Subcutaneous abdominal adipose tissue (tissue), 5 donors: ENCODE measurements around the gene RTN1.

Source experiments
- H3K27ac ChIP-seq: one replicate; pipeline ENCODE4 v1.7.0; 2013; ENCODE audit warnings: low read depth, mild to moderate bottlenecking, inconsistent platforms, low read length, moderate library complexity
- H3K27me3 ChIP-seq, 5 donors: one replicate each; pipeline ENCODE4 v1.7.0; 2013; ENCODE audit warnings: low read length in 5 of 5, inconsistent platforms in 1 of 5; ENCODE audit not compliant: control insufficient read depth in 5 of 5, insufficient read depth in 4 of 5
- H3K36me3 ChIP-seq, 5 donors: one replicate each; pipeline ENCODE4 v1.7.0; 2013; ENCODE audit warnings: low read length in 5 of 5; ENCODE audit not compliant: control insufficient read depth in 5 of 5, insufficient read depth in 5 of 5
- H3K4me1 ChIP-seq, 5 donors: one replicate each; pipeline ENCODE4 v1.7.0; 2013; ENCODE audit warnings: low read length in 5 of 5, mild to moderate bottlenecking in 3 of 5, moderate library complexity in 1 of 5; ENCODE audit not compliant: control insufficient read depth in 5 of 5, insufficient read depth in 5 of 5
- H3K4me3 ChIP-seq, 5 donors: one replicate each; pipeline ENCODE4 v1.7.0; 2013; ENCODE audit warnings: low read length in 5 of 5, low read depth in 1 of 5
- H3K9ac ChIP-seq, 5 donors: one replicate each; pipeline ENCODE4 v1.7.0; 2013; ENCODE audit warnings: low read length in 5 of 5, mild to moderate bottlenecking in 4 of 5, moderate library complexity in 3 of 5
- H3K9me3 ChIP-seq, 5 donors: one replicate each; pipeline ENCODE4 v1.7.0; 2013; ENCODE audit warnings: low read length in 5 of 5; ENCODE audit not compliant: control insufficient read depth in 5 of 5
- donor health status: healthy.
- donor health status: healthy.
- donor health status: healthy.
- donor health status: healthy.
- donor health status: healthy.

The RTN1 gene

DNA sequence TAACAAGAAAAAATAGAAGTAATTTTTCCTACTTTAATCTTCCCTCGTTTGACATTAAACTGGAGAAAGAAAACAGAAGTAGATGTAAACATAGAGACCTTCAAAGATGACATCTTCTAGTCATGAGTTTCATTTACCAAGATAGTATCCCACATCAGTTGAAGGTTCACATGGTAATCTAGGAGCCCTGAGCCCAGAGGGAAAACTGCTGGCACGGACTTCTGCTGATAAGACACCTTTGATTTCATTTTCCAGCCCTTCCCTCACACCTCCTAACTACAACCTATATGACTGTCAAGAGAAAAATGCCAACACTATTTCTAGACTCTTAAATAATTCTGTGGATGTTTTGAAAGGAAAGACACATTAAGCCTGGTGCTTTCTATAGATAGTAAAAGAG, 247.9 kb downstream of the RTN1 start:
- Histone ChIP-seq H3K4me3 (no peak overlapping the region), H3K27ac (no peak overlapping the region), H3K4me1 (no peaks in the 10 kb centered on the region), H3K27me3 (no peaks in the 10 kb centered on the region), H3K9ac (no peak overlapping the region), H3K9me3 (no peaks in the 10 kb centered on the region), H3K36me3 (no peaks in the 10 kb centered on the region)

DNA sequence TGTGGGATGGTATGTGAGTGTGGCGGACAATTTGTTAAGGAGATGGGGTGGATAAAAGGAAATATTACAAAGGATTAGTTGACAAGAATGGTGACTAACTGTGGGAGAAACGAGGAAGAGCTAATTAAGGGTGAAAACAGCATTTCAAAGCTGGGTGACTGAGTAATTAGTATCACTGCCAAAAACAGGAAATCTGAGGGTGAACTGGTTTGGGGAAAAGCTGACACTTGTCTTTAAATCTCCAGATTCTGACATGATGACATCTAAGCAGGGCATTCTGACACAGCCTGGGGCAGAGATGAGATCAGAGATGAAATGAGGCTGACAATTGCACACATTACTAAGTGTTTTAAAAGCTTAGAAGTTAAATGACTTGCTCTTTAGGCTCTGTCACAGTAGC, 251.5 kb downstream of the RTN1 start:
- no peaks in the 10 kb centered on the region for H3K4me1 ChIP-seq
- H3K4me3 ChIP-seq = no peak overlapping the region
- H3K9me3 ChIP-seq = no peaks in the 10 kb centered on the region
- H3K27me3 ChIP-seq = no peaks in the 10 kb centered on the region
- H3K9ac ChIP-seq = no peak overlapping the region
- no peaks in the 10 kb centered on the region for H3K36me3 ChIP-seq
- H3K27ac ChIP-seq = no peak overlapping the region

DNA sequence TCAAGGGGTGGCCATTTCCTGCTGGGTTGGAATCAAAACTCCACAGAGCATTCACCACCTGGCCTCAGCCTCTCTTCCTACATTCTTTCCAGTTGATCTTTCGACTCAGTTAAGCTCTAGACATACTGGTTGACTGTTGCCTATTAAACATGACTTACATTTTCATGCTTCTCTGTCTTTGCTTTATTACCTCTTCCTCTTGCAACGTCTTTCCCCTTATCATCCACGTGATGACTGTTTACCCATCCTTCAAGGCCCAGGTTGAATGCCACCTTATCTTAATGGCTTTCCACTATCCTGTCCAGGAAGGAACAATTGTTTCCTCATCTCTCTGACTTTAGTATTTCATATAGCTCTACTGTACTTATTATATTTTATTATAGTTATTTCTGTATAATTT, 269.5 kb downstream of the RTN1 start:
- no peaks in the 10 kb centered on the region for H3K9me3 ChIP-seq
- no peak overlapping the region for H3K27ac ChIP-seq
- no peak overlapping the region for H3K4me3 ChIP-seq
- no peak overlapping the region for H3K9ac ChIP-seq
- no peaks in the 10 kb centered on the region for H3K27me3 ChIP-seq
- H3K4me1 ChIP-seq = no peaks in the 10 kb centered on the region
- H3K36me3 ChIP-seq = peaks cover 0 to 3% (median 2%) of the 10 kb centered on the region in 5 donors

DNA sequence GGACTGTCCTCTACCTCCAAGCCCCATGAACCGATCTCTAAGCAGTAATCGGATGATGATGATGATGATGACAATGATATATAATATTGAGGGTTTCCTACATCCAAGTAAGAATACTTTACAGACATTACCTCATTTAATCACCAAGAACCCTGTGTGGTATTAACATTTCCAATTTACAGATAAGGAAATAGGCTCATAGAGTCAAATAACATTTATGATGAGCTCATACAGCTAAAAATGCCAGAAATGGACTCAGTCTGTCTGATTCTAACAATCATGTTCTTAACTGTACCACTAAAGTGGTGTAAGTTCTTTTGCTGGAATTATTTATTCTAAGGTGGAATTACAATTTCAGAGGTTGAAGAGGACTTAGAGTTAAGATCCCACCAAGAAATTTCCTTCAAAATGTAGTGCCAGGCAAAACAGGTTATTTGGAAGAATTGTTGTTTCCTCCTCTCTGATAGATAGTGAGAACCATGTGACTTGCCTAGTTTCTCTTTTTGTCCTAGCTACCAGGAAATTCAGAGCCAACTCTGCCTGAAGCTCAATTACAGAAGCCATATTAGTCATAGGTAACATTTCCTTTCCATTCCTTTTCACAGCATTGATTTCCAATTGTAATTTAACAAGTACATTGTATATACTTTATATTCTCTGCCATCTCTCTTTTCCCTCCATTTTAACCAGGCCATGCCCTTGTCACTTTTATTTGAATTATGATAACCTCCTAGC, 270.2 kb downstream of the RTN1 start:
- Histone ChIP-seq H3K4me3 (no peak overlapping the region), H3K9me3 (no peaks in the 10 kb centered on the region), H3K4me1 (no peaks in the 10 kb centered on the region), H3K27ac (no peak overlapping the region), H3K27me3 (no peaks in the 10 kb centered on the region), H3K36me3 (peaks cover 0 to 3% (median 2%) of the 10 kb centered on the region in 5 donors), H3K9ac (no peak overlapping the region)

DNA sequence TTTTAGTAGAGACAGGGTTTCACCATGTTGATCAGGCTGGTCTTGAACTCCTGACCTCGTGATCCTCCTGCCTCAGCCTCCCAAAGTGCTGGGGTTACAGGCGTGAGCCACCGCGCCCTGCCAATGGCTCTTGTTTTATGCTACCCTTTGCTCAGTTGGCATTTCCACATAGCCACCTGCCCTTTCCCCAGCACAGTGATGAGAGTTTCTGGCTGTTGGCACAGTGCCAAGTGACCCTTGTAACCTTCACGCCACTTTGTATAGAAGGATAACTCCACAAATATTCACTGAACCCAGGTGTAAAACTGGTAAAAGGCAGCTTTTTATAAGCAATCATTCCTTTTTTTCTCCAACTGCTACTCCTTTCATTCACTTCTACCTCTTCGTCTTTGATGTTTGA, 275.5 kb downstream of the RTN1 start:
- Histone ChIP-seq H3K27me3 (no peaks in the 10 kb centered on the region), H3K4me3 (no peak overlapping the region), H3K27ac (no peak overlapping the region), H3K9me3 (no peaks in the 10 kb centered on the region), H3K36me3 (peaks cover 0 to 3% (median 2%) of the 10 kb centered on the region in 5 donors), H3K9ac (no peak overlapping the region), H3K4me1 (no peaks in the 10 kb centered on the region)

DNA sequence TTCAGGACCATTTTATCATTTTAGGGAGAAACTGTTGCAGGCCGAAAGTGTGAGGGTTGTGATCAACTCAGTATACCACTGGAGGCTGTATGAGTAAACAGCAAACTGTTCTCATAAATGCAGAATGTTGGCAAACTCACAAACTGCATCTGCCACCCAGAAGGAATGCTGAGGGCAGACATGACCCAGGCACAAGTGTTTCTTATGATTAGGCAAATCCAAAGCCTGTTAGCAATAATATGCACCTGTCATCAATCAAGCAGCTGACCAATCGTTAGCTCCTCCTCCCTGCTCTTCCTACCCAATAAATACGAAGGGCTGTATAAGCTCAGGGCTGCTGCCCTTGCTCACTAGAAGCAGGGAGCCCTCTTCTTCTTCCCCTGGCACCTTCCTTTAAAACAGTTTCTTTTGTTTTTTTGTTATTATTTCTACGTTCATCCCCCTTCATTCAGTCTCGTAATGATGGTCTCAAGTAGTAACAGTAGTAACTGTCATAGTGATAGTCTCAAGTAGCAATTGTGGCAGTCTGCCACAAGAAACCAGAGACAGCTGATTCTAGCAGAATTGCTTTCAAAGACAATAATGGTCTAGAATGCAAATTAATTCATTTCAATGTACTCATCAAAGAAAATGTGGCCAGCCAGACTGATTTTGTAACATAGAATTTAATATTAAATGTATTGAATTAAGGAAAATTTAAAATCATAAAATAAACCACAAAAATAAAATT, 278.8 kb downstream of the RTN1 start:
- Histone ChIP-seq H3K27me3 (no peaks in the 10 kb centered on the region), H3K9me3 (no peaks in the 10 kb centered on the region), H3K9ac (no peak overlapping the region), H3K4me3 (no peak overlapping the region), H3K4me1 (no peaks in the 10 kb centered on the region), H3K36me3 (peaks cover 0 to 2% (median 0%) of the 10 kb centered on the region in 5 donors), H3K27ac (no peak overlapping the region)

DNA sequence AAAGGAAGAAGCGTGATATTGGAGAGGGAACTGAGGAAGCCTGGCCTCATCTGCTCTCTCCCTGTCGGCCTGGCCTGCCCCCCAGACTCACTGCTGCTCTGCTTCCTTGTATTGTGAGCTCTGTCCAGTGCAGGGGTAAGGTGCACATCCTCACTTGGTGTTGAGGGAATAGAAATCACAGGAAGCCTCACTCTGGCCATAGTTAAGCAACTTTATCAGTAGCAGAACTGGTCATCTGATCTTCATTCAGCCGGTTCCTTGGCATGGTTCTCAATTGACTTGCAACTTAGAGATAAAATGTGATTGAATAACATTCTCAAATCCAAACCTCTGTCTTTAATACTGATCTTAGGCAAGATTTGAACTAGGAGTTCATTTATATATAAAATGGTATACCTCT, 282.5 kb downstream of the RTN1 start:
- no peak overlapping the region for H3K27ac ChIP-seq

DNA sequence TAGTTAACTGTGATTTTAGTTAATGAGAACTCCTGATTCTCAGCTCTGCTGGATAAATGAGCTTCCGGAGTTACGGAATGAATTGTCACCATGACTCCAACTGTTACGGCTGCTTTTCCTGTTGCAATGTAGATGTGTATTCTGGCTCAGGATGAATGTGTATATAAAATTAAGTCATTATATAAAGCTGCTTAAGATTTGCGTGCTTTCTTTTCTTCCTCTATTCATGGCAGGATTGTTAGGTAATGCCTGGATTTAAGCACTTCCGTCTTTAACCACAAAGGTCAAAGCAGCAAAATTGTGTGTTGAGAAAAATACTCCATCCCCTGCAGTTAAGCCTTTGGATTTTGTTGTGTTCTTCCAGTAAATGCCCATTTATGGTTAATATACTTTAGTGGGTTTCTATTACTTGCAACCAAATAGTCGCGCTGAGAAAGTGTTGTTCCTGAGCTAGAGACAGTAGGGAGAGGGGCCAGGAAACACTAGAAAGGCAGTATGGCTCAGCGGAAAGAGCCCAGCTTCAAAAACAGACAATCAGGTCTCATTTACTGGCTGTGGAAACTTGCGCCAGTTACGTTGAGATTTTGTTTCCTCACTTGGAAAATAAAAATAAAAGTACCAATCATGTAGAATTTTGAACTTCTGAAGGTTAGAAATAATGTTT, 284.6 kb downstream of the RTN1 start:
- H3K9me3 ChIP-seq = no peaks in the 10 kb centered on the region
- no peaks in the 10 kb centered on the region for H3K27me3 ChIP-seq
- H3K27ac ChIP-seq = no peak overlapping the region
- peak overlapping the region in 1 of 5 donors; percentile 19 for H3K4me3 ChIP-seq
- H3K4me1 ChIP-seq = peaks cover 0 to 5% (median 0%) of the 10 kb centered on the region in 5 donors
- peaks cover 0 to 2% (median 0%) of the 10 kb centered on the region in 5 donors for H3K36me3 ChIP-seq
- no peak overlapping the region for H3K9ac ChIP-seq

More for the DNA sequence above, 282.5 kb downstream of the RTN1 start:
- peaks cover 0 to 5% (median 0%) of the 10 kb centered on the region in 5 donors for H3K4me1 ChIP-seq
- no peak overlapping the region for H3K9ac ChIP-seq
- no peak overlapping the region for H3K4me3 ChIP-seq
- H3K27me3 ChIP-seq = no peaks in the 10 kb centered on the region
- H3K36me3 ChIP-seq = peaks cover 0 to 2% (median 0%) of the 10 kb centered on the region in 5 donors
- H3K9me3 ChIP-seq = no peaks in the 10 kb centered on the region

DNA sequence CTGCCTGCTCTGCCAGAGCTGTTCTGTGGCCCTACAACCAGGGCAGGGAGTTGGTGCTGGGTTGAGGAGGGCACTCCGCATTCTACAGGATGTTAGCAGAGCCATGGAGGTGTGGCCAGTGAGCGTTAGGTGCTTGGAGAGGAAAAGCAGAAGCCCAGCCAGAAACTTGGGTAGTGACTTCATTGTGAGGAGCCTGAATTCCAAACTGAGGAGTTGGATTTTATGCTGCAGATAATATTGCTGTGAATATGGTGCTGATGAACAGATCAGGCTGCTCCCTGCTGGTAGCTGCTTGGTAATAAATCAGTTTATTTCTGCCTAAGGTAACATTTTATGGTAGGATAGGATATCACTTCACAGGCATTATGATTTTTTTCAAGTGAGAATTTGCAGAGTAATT, 286.8 kb downstream of the RTN1 start:
- H3K9me3 ChIP-seq = no peaks in the 10 kb centered on the region

More for the DNA sequence above, 286.8 kb downstream of the RTN1 start:
- Histone ChIP-seq H3K4me3 (peak overlapping the region in 3 of 5 donors; percentile 14 to 49 (median 38)), H3K27me3 (no peaks in the 10 kb centered on the region), H3K27ac (no peak overlapping the region), H3K4me1 (peaks cover 0 to 5% (median 0%) of the 10 kb centered on the region in 5 donors), H3K36me3 (no peaks in the 10 kb centered on the region), H3K9ac (no peak overlapping the region)
